GM21390 (cell line): ENCODE data around the gene SPRED1.

Source experiments
- ATAC-seq: cut with Tn5 transposase; IDR thresholded peaks from one replicate; pipeline ENCODE4 v1.9.1; 2021; ENCODE audit not compliant: unreplicated experiment

The SPRED1 gene

GRCh38 chr15:38252481-38253350, at the start of gene SPRED1:
Gene SPRED1, plus strand, starts transcription at chr15:38252836. Its CDS starts 350 bp downstream, at chr15:38253186.
- peak; percentile 34 for ATAC-seq

GRCh38 chr15:38205526-38206272, 46.9 kb upstream of the SPRED1 start:
- no peak for ATAC-seq

- ATAC-seq = no peak
Observed at GRCh38 chr15:38207621-38208020, 45.0 kb upstream of the SPRED1 start.

- ATAC-seq = no peak
Observed at GRCh38 chr15:38208206-38208605, 44.4 kb upstream of the SPRED1 start.

- ATAC-seq = no peak
Observed at GRCh38 chr15:38208779-38209178, 43.9 kb upstream of the SPRED1 start.

- ATAC-seq = no peak
Observed at GRCh38 chr15:38211249-38211648, 41.4 kb upstream of the SPRED1 start.

GRCh38 chr15:38211811-38212210, 40.8 kb upstream of the SPRED1 start:
- ATAC-seq = no peak

GRCh38 chr15:38212729-38213351, 39.8 kb upstream of the SPRED1 start:
- ATAC-seq = no peak

GRCh38 chr15:38213356-38213755, 39.3 kb upstream of the SPRED1 start:
- ATAC-seq = no peak

GRCh38 chr15:38215707-38216106, 36.9 kb upstream of the SPRED1 start:
- no peak for ATAC-seq

GRCh38 chr15:38216763-38217162, 35.9 kb upstream of the SPRED1 start:
- ATAC-seq = no peak

- ATAC-seq = no peak
Observed at GRCh38 chr15:38217191-38217595, 35.4 kb upstream of the SPRED1 start.

- no peak for ATAC-seq
Observed at GRCh38 chr15:38217788-38218609, 34.6 kb upstream of the SPRED1 start.

GRCh38 chr15:38220606-38221273, 31.9 kb upstream of the SPRED1 start:
- no peak for ATAC-seq

- no peak for ATAC-seq
Observed at GRCh38 chr15:38224486-38224885, 28.1 kb upstream of the SPRED1 start.

- ATAC-seq = no peak
Observed at GRCh38 chr15:38225381-38225780, 27.3 kb upstream of the SPRED1 start.

- no peak for ATAC-seq
Observed at GRCh38 chr15:38226608-38227266, 25.9 kb upstream of the SPRED1 start.

- no peak for ATAC-seq
Observed at GRCh38 chr15:38227941-38228340, 24.7 kb upstream of the SPRED1 start.

GRCh38 chr15:38228618-38229017, 24.0 kb upstream of the SPRED1 start:
- no peak for ATAC-seq
